ENCODE data around the gene QRICH2.
"Not testable (repeated sequence)": the region's sequence is repeated elsewhere in the genome, so short reads cannot be mapped to it uniquely, and the experiment has no call there.

The QRICH2 gene

DNA sequence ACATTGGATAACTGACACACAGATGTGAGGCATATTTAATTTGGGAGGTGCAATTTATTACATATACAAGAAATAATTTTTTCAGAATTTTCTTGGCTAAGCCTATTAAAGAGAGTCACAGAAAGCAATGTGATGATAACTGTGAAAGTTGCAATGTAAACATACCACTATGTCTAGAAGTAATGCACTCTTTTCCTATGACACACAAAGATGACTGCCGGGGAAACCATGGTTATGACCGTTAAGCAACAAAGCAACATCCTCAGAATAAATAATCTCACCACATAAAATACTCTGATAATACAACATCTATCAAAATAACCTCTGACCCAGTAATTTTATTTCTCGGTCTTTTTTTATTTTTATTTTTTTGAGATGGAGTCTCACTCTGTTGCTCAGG lies 10.5 kb upstream of the QRICH2 start:
- DNase-seq: no peak

DNA sequence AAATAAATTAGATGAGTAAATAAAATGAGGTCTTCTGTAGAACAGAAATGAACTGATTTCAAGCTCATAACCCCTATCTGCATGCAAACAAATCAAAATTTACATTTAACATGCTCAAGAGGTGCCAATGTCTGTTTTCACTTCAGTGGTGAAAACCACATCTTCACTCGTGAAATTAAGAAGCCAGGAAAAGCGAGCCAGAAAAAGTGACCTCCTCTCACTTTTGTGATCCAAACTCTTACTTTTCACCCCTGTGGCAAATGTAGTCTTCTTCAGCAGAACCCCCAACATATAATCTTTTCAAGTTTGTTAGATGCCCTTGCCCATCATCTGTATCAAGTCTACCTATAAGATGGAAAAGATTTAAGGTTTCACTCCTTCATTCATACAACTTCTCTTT lies 9.5 kb upstream of the QRICH2 start:
- DNase-seq: no peak

DNA sequence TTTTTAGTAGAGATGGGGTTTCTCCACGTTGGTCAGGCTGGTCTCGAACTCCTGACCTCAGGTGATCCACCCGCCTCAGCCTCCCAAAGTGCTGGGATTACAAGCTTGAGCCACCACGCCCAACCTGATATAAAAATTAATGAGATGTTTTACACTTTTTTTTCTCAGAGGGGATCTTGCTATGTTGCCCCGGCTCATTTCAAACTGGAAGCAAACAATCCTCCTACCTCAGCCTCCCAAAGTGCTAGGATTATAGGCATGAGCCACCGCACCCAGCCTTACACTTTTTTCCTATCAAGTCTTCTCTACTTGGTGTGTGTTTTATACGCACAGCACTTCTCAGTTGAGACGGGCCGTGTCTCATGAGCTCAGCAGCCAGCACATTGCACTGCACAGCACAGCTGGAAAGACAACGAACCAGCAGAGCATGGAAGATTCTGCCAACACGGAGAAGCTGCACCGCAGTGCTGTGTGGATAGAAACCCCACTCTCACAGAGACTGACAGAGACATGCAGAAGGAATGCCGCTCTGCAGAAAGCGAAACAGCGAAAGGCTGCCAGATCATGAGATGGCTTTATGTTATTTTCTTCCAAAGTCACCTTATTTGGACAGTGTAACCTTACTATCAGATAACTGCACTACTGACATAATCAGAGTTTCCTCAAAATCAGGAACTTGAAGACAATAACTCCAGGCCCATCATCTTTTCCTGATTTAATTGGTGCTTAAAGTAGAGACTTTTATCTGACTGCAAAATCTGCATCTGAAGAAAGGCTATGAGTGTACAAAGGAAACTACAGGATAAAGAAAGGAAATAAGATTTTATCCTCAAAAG lies 6.5 kb upstream of the QRICH2 start:
- DNase-seq: no peak

DNA sequence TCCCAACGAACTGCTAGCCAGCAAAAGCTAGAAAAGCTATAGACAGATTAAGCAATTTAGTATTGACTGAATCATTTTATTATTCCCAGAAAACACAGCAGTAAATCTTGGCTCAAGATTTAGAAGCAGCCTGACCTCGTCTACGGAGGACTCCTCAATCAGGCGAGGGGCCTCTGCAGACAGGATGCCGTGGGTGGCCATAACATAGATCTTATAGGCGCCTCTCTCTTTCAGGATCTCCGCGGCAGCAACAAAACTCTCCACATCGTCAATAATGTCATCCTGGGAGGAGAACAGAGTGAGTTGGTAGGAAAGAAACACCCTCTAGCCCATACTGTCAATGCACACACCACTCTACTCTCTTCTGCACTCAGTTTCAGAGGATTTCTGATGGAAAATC lies 4.7 kb upstream of the QRICH2 start:
- DNase-seq: no peak

DNA sequence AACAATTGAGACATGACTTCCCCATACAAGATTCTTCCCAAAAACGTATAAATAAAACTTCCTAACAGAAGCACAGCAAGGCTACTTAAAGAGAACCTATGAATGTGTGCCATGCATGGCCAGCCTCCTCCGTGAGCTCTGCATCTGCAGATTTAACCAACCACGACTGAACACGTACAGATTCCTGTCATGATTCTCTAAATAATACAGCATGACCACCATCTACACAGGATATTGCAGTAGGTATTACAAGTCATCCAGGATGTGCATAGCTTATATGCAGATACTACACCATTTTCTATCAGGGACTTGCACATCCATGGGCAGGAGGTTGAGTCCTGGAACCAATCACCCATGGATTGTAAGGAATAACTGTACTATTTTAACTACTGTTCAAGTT lies 1.4 kb upstream of the QRICH2 start:
- no peak for DNase-seq

DNA sequence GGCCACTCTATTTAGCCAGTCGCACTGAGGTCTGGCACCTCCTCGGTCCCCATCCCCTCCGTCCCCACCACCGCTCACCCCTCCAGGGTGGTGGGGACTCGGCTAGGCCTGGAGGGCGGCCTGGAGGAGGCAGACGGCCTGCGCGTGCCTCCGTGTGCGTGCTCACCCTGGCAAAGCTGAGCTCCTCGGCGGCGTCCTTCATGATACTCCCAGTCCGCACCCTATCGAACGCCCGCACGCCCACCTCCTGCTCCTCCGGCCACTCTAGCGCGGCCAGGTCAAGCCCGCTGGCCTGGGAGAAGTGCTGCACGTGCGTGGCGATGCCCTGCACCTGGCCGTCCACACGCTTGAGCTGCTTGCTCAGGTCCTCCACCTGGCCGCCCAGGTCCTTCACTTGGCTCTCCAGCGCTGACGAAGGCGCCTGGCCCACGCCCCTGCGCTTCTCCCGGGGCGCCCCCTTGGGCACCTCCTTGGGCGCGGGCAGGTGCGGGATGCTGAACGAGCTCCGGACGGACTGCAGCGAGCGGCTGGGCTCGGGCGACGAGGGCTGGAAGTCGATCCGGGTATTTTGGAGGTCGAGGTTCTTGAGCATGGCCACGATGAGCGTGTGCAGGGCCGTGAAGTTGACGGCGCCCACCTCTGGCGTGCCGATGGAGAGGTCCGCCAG lies 644 bp downstream of the QRICH2 start:
- no peak for DNase-seq

DNA sequence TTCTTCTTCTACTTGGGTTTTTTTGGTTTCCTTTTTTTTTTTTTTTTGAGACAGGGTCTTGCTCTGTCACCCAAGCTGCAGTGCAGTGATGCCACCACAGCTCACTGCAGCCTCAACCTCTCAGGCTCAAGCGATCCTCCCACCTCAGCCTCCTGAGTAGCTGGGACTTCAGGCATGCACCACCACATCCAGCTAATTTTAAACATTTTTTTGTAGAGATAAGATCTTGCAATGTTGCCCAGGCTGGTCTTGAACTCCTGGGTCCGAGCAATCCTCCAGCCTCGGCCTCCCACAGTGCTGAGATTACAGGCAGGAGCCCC lies 3.0 kb downstream of the QRICH2 start:
- not testable (repeated sequence) for DNase-seq

DNA sequence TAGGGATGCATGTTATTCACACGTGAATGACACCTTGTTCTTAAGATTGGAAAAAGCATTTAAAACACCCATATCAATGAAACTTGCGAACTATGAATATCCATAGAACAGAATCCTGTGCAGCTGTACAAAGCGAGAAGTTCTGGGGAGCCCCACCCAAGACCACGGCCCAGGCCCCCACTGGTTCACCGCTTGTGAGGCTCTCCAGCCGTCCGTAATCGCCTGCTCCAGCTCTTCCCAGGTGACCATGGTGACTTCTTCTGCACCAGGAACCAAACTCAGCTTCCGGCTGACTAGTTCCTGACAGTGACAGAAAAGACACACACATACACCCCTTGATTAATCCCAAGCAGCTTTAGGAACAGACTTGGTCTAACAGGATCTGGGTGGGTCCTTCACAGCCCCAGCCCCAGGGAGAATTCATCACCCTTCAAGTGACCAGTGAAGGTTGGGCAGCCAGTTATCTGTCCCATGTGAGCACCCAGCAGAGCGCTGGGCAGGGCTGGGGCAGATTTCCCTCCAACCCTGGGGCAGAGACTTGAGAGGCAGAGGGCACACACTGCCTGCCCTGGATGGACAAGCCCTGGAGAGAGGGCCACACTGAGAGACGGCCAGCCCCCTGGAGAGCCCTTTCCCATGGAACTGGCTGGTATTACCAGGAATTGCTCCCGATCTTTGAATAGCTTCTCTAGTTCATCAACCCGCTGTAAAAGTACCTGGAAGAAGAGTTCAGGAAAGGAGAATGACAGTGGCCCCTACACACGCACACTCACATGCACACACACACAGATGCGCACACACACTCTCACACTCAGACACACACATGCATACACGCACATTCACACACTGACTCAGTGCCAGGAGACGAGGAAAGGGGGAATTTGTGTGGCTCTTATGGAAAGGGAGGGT lies 3.6 kb downstream of the QRICH2 start:
- DNase-seq: no peak

DNA sequence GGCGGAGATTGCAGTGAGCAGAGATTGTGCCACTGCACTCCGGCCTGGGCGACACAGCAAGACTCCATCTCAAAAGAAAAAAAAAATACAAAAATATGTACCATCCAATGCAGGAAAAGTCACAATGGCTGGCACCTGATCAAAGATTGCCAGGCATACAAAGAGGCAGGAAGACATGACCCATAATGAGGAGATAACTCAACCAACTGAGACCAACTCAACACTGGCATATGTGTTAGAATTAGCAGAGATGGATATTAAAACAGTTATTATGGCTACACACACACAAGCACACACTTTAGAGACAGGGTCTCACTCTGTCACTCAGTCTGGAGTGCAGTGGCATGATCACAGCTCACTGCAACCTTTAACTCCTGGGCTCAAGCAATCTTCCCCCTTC lies 10.6 kb downstream of the QRICH2 start:
- DNase-seq: no peak

DNA sequence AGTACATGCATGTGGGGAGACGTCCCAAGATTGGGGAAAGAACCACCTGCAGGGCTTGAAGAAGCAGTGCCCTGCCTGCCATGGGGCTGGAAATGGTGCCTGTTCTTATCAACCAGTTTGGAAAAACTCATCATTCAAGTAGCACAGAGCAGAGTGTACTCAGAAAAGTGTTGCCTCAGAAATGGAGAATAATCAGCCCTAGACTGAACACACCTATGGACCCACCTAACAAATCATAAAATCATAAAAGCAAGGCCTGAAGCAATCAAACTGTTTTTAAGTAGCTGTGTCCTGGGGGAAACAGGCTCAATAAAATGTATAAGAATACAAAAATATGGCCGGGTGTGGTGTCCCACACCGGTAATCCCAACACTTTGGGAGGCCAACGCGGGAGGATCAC lies 11.2 kb downstream of the QRICH2 start:
- no peak for DNase-seq

DNA sequence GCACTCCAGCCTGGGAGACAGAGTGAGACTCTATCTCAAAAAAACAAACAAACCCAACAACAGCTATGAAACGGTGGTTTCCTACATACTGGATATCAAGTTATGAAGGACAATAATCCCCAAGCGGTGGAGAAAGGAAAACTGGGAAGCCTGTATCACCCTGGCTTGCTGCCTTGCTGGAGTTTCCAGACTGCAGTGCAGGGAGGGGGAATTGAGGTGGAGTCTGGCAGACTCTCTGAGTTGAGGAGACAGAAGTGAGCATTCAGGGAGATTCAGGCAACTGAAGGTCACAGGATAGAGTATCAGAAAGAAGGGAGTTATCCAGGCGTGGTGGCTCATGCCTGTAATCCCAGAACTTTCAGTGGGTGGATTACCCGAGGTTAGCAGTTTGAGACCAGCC lies 11.9 kb downstream of the QRICH2 start:
- DNase-seq: no peak

DNA sequence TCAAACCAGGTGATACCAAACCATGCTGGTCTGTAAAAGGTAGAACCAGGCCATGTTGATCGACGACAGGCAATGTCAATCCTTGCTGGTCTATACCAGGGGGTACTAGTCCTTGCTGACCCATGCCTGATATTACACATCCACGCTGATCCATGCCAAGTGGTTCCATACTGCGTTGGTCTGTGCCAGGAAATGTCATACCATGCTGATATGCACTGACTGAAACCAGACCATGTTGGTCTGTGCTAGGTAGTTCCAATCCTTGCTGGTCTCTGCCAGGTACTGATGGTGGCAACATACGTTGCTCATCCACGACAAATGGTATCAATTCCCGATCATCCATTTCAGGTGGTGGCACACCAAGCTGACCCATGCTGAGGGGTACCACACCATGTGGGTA lies 15.0 kb downstream of the QRICH2 start:
- no peak for DNase-seq

DNA sequence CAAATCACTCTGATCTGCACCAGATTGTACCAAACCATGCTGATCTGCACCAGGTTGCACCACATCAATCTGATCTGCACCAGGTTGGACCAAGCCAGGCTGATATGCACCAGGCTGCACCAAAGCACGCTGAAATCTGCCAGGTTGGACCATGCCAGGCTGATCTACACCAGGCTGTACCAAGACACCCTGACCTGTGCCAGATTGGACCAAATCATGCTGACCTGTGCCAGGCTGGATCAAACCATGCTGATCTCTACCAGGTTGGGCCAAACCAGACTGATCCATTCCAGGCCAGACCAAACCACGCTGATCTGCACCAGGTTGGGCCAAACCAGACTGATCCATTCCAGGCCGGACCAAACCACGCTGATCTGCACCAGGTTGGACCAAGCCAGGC lies 15.5 kb downstream of the QRICH2 start:
- no peak for DNase-seq

DNA sequence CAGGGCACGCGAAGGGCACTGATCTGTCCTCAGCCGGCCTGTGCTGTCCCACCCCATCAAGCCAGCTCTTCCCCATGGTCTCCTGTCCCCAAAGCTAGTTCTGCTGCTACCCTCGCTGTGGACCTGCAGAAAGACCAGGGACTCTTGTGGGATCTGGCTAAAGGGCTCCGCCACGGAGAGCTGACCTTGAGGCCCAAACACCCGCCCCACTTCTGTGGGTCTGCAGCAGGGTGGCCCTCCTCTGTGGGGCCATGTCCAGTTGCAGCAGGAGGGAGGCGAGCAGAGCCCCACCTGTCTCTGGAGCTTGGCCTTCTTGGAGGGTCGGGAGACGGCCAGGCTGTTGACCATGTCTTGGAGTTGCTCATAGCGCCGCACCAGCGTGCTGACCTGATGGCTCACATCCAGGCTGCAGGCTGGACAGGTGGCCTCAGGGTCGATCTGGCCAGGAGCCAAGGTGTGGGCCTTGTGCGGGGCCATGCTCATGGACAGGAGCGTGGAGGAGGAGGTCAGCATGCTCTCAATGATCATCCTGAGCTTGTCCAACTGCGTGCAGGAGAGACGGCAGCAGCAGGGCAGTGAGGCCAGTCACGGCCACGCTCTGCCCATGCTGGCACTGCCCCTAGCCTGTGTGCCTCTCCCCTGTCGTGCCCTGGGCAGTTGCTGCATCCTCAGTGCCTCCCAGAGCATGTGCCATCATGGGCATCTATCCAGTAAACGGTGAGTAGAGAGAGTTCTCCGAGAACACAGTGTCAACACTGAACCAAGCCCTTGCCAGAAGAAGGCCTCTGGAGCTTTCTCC lies 26.3 kb downstream of the QRICH2 start:
- no peak for DNase-seq

DNA sequence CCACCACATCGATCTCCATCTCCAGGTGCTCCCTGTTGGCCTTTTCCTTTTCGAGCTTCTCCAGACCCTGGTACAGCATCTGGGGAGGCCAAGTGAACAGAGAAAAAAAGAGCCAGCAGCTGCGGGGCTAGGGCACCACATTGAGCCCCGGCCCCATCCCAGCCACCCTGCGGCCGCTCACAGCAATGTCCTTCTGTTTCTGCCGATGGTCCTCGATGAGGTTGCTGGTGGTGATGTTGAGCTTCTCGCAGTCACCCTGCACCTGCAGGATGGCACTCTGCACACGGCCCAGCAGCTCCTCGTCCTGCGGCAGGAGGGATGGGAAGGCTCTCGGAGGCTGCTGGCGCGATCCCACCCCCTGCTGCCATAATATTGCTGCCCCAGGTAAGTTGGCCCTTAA lies 27.4 kb downstream of the QRICH2 start:
- DNase-seq: no peak

DNA sequence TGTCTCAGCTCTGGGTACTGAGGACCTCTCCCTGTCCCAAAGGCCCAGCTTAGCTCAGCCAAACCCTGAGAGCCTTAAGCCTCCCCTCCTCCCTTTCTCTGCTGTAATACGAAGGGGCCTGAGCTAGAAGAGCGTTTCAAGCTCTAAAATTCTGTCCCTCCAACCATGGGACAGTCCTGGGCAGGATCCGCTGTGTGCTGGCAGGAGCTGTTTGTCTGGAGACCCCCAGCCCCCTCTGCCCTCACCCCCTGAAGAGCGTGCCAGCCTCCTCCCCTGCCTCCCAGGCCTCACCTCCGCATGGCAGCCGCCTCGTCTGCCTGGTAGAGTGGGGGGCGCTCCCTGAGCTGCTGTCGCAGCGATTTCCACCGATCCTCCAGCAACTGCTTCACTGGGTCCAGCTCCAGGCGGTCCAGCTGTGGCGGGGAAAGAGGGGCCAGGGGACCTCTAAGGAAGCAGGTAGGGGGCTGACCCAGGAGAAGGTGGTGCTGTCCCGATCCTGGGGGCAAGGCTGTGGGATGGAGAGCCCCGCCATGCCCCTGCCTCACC lies 28.3 kb downstream of the QRICH2 start:
- no peak for DNase-seq

DNA sequence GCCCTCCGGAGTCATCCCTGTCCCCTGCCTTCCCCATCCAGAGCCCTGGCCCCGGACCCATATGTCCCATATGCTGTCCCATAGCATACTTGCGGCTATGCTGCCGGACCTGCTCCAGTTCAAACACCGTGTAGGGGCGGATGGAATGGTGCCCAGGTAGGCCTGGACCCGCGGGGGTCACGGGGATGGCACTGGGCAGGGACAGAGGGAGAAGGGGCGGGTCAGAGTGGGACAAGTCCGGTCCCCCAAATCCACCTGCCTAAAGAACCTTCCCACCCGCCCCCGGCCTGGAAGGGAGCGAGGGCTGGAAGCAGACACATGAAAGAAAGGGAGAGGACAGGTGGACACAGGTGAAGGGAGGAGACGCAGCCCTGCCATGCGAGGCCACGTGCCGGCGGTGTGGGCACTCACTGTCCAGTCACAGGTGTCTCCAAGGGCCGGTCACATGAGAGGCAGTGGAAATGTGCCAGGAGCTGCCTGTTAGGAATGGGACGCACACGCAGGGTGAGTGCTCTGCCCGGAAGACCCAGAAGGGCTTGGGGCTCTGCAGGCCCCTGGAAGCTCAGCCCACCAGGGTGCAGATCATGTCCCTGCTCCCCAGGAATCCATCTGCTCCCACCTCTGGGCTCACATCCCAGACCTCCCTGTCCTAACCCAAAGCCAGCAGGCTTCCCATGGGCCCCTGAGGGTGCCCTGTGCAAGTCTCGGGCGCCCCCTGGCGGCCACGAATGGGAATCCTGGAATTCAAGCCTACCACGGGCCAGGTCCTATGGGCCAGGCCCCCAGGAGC lies 28.9 kb downstream of the QRICH2 start:
- DNase-seq: peak; percentile 20

DNA sequence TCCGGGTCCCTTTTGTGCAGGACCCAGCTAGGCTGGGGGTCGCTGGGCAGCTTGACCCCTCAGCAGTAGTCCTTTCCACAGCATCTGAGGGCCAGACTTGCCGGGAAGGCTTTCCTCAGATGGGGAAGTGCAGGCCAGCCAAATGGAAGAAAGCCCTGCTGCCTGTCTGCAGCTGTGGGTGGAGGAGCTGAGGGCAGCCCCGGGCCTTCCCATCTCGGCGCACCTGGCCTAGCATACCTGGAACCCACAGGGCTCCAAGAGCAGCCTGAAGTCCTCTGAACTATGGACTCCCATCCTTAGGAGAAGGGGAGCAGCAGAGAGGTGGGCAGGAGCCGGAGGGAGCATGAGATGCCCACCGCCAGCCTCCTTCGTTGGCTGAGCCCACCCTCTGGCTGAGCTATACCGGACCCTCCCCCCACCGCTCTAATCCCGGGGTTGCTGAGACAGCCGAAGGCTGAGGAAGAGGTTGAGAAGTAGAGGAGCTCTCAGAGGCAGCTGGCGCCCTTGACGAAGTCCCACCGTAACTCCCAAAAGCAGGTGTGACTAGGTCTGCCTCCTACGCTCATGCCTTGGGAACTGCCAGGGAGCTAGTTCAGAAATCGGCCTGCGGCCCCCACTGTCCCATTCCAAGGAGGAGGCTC lies 29.7 kb downstream of the QRICH2 start:
- no peak for DNase-seq

DNA sequence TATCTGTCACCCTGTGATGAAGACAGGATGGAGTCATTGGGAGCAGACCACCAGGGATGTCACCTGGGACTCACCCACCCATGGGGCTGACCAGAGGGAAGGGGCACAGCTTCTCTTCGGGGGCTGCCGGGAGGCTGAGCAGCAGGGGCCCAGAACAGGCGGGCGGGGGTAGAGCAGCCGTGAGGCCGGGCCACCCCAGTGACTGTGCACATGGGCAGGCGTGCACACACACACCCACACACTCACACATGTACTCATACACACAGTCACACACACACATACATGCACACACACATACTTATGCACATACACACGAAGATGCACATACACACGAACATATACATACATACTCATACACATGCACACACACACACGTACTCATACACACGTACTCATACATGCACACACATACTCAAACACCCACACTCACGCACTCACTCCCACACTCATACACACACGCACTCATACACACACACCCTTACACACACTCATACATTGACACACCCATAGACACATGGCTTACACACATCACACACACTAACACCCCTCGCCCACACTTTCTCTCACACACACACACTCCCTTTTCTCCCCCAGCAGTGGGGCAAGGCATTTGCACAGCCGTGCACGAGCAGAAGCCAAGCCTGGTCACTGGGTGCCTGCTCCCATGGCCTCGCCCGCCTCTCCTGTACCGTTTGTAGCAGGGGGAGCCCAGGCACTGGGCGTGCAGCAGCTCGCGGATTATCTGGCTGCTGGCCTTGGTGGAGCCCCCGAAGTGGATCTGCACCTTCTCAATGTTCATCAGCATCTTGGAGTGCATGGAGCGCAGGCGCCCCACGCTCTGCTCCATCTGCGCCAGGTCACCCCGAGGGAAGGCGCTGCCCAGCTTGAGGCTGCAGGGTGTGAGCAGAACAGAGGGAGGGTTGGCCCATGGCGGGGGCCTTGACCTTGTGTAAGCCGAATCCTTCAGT lies 30.5 kb downstream of the QRICH2 start:
- DNase-seq: no peak

Data from NCI-H2227 treated with DMSO at 0.1 percent for 48 hours (cell line).